Natural killer cell (primary cell): ENCODE data around the gene OGFOD1. TPM values are rescaled to one million over a fixed set of nuclear protein-coding genes. Genes with fewer than 3 reads are reported as not detected.

Experiments
- ATAC-seq, 3 donors: fragments of 150-1000 bp in 2 of 3; fragments of 200-7000 bp in 1 of 3; cut with Tn5 transposase; 1 replicate in 1 of 3; 2 replicates in 2 of 3; pipeline ENCODE4 v1.10.0; 2021; ENCODE audit warnings: mild to moderate bottlenecking in 2 of 3, moderate library complexity in 2 of 3
- DNase-seq, 2 donors: peaks; one replicate each; pipeline versions ENCODE4 v3.0.0 to v3.0.0-alpha.2; 2013 to 2021; ENCODE audit warnings: mixed read lengths in 1 of 2
- H3K27ac ChIP-seq: one replicate; pipeline ENCODE4 v1.5.1; 2013; ENCODE audit warnings: mild to moderate bottlenecking, low read length
- H3K27me3 ChIP-seq: one replicate; pipeline ENCODE4 v1.6.1; 2013; ENCODE audit warnings: low read length; ENCODE audit not compliant: control insufficient read depth, insufficient read depth
- H3K36me3 ChIP-seq: one replicate; pipeline ENCODE4 v1.6.1; 2013; ENCODE audit warnings: low read length; ENCODE audit not compliant: control insufficient read depth, insufficient read depth
- H3K4me1 ChIP-seq: one replicate; pipeline ENCODE4 v1.6.1; 2013; ENCODE audit warnings: low read length; ENCODE audit not compliant: control insufficient read depth, insufficient read depth
- H3K4me3 ChIP-seq: one replicate; pipeline ENCODE4 v1.5.1; 2013; ENCODE audit warnings: low read length
- H3K9me3 ChIP-seq: one replicate; pipeline ENCODE4 v1.6.1; 2013; ENCODE audit warnings: low read length; ENCODE audit not compliant: control insufficient read depth, insufficient read depth
- H3K27ac Mint-ChIP-seq, 2 donors: one replicate each; pipeline ENCODE4 v1.8.0; 2022; ENCODE audit warnings: mild to moderate bottlenecking in 2 of 2, mixed read lengths in 2 of 2, moderate library complexity in 1 of 2
- H3K27me3 Mint-ChIP-seq, 2 donors: one replicate each; pipeline ENCODE4 v1.8.0; 2022; ENCODE audit warnings: low read depth in 2 of 2, mixed read lengths in 2 of 2
- H3K36me3 Mint-ChIP-seq: one replicate; pipeline ENCODE4 v1.8.0; 2022; ENCODE audit warnings: mixed read lengths
- H3K4me1 Mint-ChIP-seq, 2 donors: one replicate each; pipeline ENCODE4 v1.8.0; 2022; ENCODE audit warnings: mixed read lengths in 2 of 2
- H3K4me3 Mint-ChIP-seq: one replicate; pipeline ENCODE4 v1.8.0; 2022; ENCODE audit warnings: mild to moderate bottlenecking, moderate library complexity, mixed read lengths
- H3K9me3 Mint-ChIP-seq, 2 donors: one replicate each; pipeline ENCODE4 v1.8.0; 2022; ENCODE audit warnings: mixed read lengths in 2 of 2
- WGBS: methylation state at CpG from one replicate; pipeline ENCODE4 v1.1.7; 2013; ENCODE audit warnings: missing lambda C conversion rate; ENCODE audit not compliant: insufficient coverage; 5-methylcytosine and 5-hydroxymethylcytosine counted together
- intact Hi-C: fragments of 100-400 bp; cut with micrococcal nuclease; formaldehyde crosslinking; loops from one replicate; pipeline ENCODE4 v1.14.2; 2022
- total RNA-seq, 4 donors: library from RNA; stranded (reverse); fragments of 120-200 nt in 1 of 4; gene quantifications; one replicate each; pipeline versions ENCODE4 v1.2.3 to v1.2.4, GENCODE V29; 2013 to 2022
- TF ChIP-seq, protein P1 (sequence below): fragments of 200-600 bp; IDR thresholded peaks from one replicate; pipeline ENCODE4 v1.8.0; 2022; ENCODE audit warnings: antibody characterized with exemption

The OGFOD1 gene
- total RNA-seq, 3 donors from 2014 or later (not counting 1 experiment from before 2014, with no cell fraction given) = 12.7 to 20.6 (median 13.1) TPM

GRCh38 chr16:56421976-56422669 is 29.2 kb upstream of the OGFOD1 start:
- no peaks in the 10 kb centered on the region for H3K27me3 Mint-ChIP-seq
- TF ChIP-seq, protein P1, sequence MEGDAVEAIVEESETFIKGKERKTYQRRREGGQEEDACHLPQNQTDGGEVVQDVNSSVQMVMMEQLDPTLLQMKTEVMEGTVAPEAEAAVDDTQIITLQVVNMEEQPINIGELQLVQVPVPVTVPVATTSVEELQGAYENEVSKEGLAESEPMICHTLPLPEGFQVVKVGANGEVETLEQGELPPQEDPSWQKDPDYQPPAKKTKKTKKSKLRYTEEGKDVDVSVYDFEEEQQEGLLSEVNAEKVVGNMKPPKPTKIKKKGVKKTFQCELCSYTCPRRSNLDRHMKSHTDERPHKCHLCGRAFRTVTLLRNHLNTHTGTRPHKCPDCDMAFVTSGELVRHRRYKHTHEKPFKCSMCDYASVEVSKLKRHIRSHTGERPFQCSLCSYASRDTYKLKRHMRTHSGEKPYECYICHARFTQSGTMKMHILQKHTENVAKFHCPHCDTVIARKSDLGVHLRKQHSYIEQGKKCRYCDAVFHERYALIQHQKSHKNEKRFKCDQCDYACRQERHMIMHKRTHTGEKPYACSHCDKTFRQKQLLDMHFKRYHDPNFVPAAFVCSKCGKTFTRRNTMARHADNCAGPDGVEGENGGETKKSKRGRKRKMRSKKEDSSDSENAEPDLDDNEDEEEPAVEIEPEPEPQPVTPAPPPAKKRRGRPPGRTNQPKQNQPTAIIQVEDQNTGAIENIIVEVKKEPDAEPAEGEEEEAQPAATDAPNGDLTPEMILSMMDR = no peak
- intact Hi-C loops = no loop called here
- Histone ChIP-seq H3K27ac (peak overlapping the region; percentile 8), H3K27me3 (no peaks in the 10 kb centered on the region), H3K9me3 (no peaks in the 10 kb centered on the region), H3K36me3 (no peaks in the 10 kb centered on the region), H3K4me3 (no peak overlapping the region), H3K4me1 (peaks cover 16% of the 10 kb centered on the region)
- no peak overlapping the region for H3K4me3 Mint-ChIP-seq
- no peaks in the 10 kb centered on the region for H3K9me3 Mint-ChIP-seq
- no peak for DNase-seq
- ATAC-seq = no peak
- no peaks in the 10 kb centered on the region for H3K36me3 Mint-ChIP-seq
- WGBS = 76% methylated on average over 5 of the region's 5 CpGs
- peaks cover 36 to 41% of the 10 kb centered on the region in 2 donors for H3K4me1 Mint-ChIP-seq
- H3K27ac Mint-ChIP-seq = no peak overlapping the region

DNA sequence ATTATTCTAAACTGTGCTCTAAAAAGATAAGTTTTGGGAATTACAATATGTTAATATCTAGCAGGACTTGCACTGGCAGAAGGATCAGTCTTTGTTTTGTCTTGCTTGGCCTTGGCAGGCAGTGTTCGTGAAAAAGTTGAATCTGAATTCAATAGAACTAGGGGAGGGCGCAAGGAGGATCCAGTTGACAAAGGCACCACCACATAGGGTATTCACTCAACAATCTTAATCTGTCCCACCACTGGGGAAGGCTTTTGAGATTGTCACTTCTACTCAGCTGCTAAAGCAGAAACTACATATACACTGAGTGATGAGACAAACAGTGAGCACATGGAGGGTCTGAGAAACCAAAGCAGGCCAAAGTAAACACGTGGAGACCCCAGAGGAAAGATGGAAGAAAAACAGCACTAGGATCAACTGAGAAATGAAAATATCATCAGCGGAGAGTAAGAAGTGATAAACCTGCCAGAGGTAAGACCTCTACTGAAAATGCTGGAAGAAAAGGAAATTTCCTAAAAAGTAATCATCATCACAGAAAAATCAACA is 28.4 kb upstream of the OGFOD1 start:
- Mint-ChIP-seq H3K9me3 (no peaks in the 10 kb centered on the region), H3K27me3 (no peaks in the 10 kb centered on the region), H3K36me3 (no peaks in the 10 kb centered on the region), H3K27ac (no peak overlapping the region), H3K4me3 (peak overlapping the region; percentile 32), H3K4me1 (peaks cover 36 to 41% of the 10 kb centered on the region in 2 donors)
- no peak for ATAC-seq
- intact Hi-C loops = no loop called here
- Histone ChIP-seq H3K27ac (no peak overlapping the region), H3K4me1 (peaks cover 16% of the 10 kb centered on the region), H3K36me3 (no peaks in the 10 kb centered on the region), H3K9me3 (no peaks in the 10 kb centered on the region), H3K27me3 (no peaks in the 10 kb centered on the region), H3K4me3 (no peak overlapping the region)
- no peak for DNase-seq
- TF ChIP-seq, protein P1 = no peak
- WGBS = 92% methylated on average over 4 of the region's 4 CpGs

- Histone ChIP-seq H3K4me3 (peak overlapping the region; percentile 50), H3K9me3 (no peaks in the 10 kb centered on the region), H3K4me1 (peaks cover 16% of the 10 kb centered on the region), H3K27me3 (no peaks in the 10 kb centered on the region), H3K36me3 (no peaks in the 10 kb centered on the region), H3K27ac (peak overlapping the region; percentile 0)
- TF ChIP-seq, protein P1 = no peak
- H3K4me1 Mint-ChIP-seq = peaks cover 36 to 41% of the 10 kb centered on the region in 2 donors
- ATAC-seq = no peak
- peak in 1 of 2 donors; percentile 51 for DNase-seq
- no peaks in the 10 kb centered on the region for H3K36me3 Mint-ChIP-seq
- no peaks in the 10 kb centered on the region for H3K27me3 Mint-ChIP-seq
- H3K27ac Mint-ChIP-seq = peak overlapping the region; percentile 82 to 91
- WGBS = 19% methylated on average over 7 of the region's 7 CpGs
- no peaks in the 10 kb centered on the region for H3K9me3 Mint-ChIP-seq
- intact Hi-C loops = loop anchor here (2.0 kb wide), 1 partner anchor 27 kb away; the partner anchor contains the start of genes NUDT21 and OGFOD1
- H3K4me3 Mint-ChIP-seq = peak overlapping the region; percentile 96
Measured at GRCh38 chr16:56423584-56424403, 27.6 kb upstream of the OGFOD1 start.
